HG03039 (cell line): ENCODE measurements around the gene IL17B.

ENCODE experiments used
- ATAC-seq: cut with Tn5 transposase; IDR thresholded peaks from one replicate; pipeline ENCODE4 v1.9.1; 2021; ENCODE audit warnings: mild to moderate bottlenecking, moderate library complexity; ENCODE audit not compliant: unreplicated experiment

The IL17B gene

GRCh38 chr5:149326611-149327010, 52.5 kb downstream of the IL17B start:
- ATAC-seq, result no peak

DNA sequence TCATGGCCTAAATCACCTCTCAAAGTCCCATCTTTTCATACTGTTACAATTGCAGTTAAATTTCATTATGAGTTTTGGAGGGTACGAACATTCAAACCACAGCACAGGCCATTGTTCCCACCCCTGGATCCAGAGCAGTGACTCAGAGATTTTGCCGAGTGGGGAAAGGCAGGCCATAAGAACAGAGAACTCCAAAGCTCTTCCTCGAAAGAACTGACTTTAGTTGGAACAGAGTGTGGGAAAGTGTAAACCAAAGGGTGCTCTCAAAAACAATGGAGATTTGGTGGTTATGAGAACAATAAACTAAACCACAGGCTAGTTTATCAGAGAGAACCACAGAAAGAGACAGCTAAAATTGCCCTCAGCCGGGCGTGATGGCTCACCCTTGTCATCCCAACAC, 53.2 kb downstream of the IL17B start:
- no peak for ATAC-seq

GRCh38 chr5:149325166-149325735, 53.8 kb downstream of the IL17B start:
- no peak for ATAC-seq

DNA sequence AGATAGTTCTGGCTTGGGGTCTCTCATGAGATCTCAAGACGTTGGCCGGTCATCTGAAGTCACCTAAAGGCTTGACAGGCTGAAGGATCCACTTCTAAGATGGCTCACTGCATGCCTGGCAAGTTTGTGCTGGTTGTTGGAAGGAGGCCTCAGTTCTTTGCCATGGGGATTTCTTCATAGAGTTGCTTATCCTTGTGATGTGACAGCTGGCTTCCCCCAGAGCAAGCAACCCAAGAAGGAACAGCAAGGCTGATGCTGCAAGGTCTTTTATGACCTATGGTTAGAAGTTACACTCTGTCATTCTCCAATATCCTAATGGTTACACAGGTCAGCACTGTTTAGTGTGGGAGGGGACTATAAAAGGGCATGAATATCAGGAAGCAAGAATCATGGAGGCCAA, 54.5 kb downstream of the IL17B start:
- no peak for ATAC-seq
